Gastrocnemius medialis (tissue), 4 donors: Measurements from ENCODE around the gene ADGRD2.

ENCODE experiments used
- POLR2A ChIP-seq, 2 donors: fragments of 450-650 bp; IDR thresholded peaks; one replicate each; pipeline ENCODE4 v1.6.1; 2017; ENCODE audit warnings: antibody characterized with exemption in 2 of 2, mild to moderate bottlenecking in 2 of 2, moderate library complexity in 2 of 2
- TF ChIP-seq, protein P1 (sequence below), 5 experiments: fragments of 450-650 bp in 3 of 5; fragments of 200-600 bp in 2 of 5; sonication (generic) in 2 of 5; IDR thresholded peaks in 4 of 5; conservative IDR thresholded peaks in 1 of 5; 1 replicate in 4 of 5; 2 replicates in 1 of 5; pipeline ENCODE4 v1.5.1; 2016 to 2019; ENCODE audit warnings: antibody characterized with exemption in 5 of 5, mild to moderate bottlenecking in 3 of 5, moderate library complexity in 3 of 5

DNA sequence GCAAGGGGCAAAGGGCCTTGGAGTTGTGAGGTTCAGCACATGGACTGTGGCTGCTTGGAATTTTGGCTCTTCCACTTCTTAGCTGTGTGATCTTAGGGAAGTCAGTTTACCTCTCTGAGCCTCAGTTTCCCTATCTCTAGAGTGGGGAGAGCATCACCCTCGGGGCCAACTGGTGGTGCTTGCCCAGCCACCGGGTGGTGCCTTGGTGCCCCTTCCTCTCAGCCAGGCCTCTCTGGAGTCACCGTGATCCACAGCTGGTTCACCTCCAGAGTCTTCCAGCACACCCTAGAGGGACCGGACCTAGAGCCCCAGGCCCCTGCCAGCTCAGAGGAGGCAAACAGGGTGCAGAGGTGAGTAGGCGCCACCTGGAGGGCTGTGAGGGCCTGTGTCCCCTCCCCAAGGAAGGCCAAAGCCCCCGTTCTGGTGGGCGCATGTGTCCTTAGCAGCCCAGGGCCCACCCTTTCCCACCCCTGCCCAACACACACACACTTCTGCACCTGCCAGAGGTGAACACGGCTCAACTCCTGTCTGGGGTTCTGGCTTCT is 7.7 kb downstream of the ADGRD2 start:
- TF ChIP-seq, protein P1, sequence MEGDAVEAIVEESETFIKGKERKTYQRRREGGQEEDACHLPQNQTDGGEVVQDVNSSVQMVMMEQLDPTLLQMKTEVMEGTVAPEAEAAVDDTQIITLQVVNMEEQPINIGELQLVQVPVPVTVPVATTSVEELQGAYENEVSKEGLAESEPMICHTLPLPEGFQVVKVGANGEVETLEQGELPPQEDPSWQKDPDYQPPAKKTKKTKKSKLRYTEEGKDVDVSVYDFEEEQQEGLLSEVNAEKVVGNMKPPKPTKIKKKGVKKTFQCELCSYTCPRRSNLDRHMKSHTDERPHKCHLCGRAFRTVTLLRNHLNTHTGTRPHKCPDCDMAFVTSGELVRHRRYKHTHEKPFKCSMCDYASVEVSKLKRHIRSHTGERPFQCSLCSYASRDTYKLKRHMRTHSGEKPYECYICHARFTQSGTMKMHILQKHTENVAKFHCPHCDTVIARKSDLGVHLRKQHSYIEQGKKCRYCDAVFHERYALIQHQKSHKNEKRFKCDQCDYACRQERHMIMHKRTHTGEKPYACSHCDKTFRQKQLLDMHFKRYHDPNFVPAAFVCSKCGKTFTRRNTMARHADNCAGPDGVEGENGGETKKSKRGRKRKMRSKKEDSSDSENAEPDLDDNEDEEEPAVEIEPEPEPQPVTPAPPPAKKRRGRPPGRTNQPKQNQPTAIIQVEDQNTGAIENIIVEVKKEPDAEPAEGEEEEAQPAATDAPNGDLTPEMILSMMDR (IDR thresholded peaks at IDR 0.05 in 4 of 5, conservative IDR thresholded peaks at IDR 0.05 in 1 of 5): no peak
- no peak for TF ChIP-seq POLR2A (IDR thresholded peaks at IDR 0.05)
